GM12878 (cell line): Measurements from ENCODE around the gene LRRC3B. TPM values are rescaled to one million over a fixed set of nuclear protein-coding genes. Genes with fewer than 3 reads are reported as not detected.

Experiments used
- ATAC-seq: fragments of 200-7000 bp; cut with Tn5 transposase; 3 replicates; pipeline ENCODE4 v1.9.1; 2020; ENCODE audit warnings: mild to moderate bottlenecking, moderate library complexity
- Bru-seq: library from RNA; stranded (reverse); fragments of 400-500 nt; gene quantifications from one replicate; lab custom pipeline; 2021; lab: Mats Ljungman, UMichigan
- BruChase-seq, 2 experiments: library from RNA; stranded (reverse); fragments of 400-500 nt; gene quantifications; one replicate each; lab custom pipeline; 2021; lab: Mats Ljungman, UMichigan
- BruUV-seq: library from RNA; stranded (reverse); fragments of 400-500 nt; replicated peaks from 2 replicates; lab custom pipeline; 2021; lab: Mats Ljungman, UMichigan
- CTCF ChIA-PET: fragments of 300-600 bp; sonication (Branson Sonifier 250); formaldehyde crosslinking; extraction: SDS; loops from one replicate; lab custom pipeline; 2021; ENCODE audit warnings: inconsistent platforms; lab: Yijun Ruan, JAX
- POLR2A ChIA-PET: fragments of 350-600 bp; formaldehyde crosslinking; extraction: SDS; loops from one replicate; lab custom pipeline; 2021; ENCODE audit warnings: inconsistent platforms; lab: Charles Lee
- RAD21 ChIA-PET: fragments of 300-600 bp; sonication (Branson Sonifier 250); formaldehyde crosslinking; loops from one replicate; lab custom pipeline; 2023; ENCODE audit warnings: antibody characterized with exemption; ENCODE audit not compliant: unreplicated experiment; lab: Charles Lee
- SMC1A ChIA-PET: fragments of 300-600 bp; sonication (Branson Sonifier 250); formaldehyde crosslinking; loops from one replicate; lab custom pipeline; 2023; ENCODE audit not compliant: unreplicated experiment, uncharacterized antibody; lab: Charles Lee
- DNase-seq: peaks from one replicate; pipeline ENCODE4 v3.0.0-alpha.2; 2011; ENCODE audit warnings: low read depth, low spot score
- FAIRE-seq: peaks from 3 replicates; lab custom pipeline; 2011; peaks lifted over from hg19 to GRCh38; lab: Jason Lieb, UNC
- H2AFZ ChIP-seq: 2 replicates; pipeline ENCODE4 v1.6.0; 2011; ENCODE audit warnings: low read depth, low read length, control low read depth; ENCODE audit not compliant: control insufficient read depth
- H3K27ac ChIP-seq: 2 replicates; pipeline ENCODE4 v1.5.1; 2011; ENCODE audit warnings: control low read depth; ENCODE audit not compliant: control insufficient read depth, insufficient read depth
- H3K27me3 ChIP-seq, 2 experiments: replicated peaks in 1 of 2; 2 replicates each; pipeline versions ENCODE4 v1.6.0 to v1.6.1; 2011; ENCODE audit warnings: low read length in 1 of 2; ENCODE audit not compliant: control insufficient read depth in 2 of 2, insufficient read depth in 2 of 2
- H3K36me3 ChIP-seq, 2 experiments: 2 replicates each; pipeline ENCODE4 v1.5.1; 2011; ENCODE audit warnings: low read length in 1 of 2; ENCODE audit not compliant: control insufficient read depth in 2 of 2, insufficient read depth in 2 of 2
- H3K4me1 ChIP-seq: 2 replicates; pipeline ENCODE4 v1.6.1; 2011; ENCODE audit warnings: mild to moderate bottlenecking, low read length, moderate library complexity, mixed read lengths; ENCODE audit not compliant: control insufficient read depth, insufficient read depth
- H3K4me2 ChIP-seq: 2 replicates; pipeline ENCODE4 v1.6.0; 2011; ENCODE audit warnings: control low read depth; ENCODE audit not compliant: control insufficient read depth, insufficient read depth
- H3K4me3 ChIP-seq: fragments of 200-600 bp; sonication (generic); 2 replicates; pipeline ENCODE4 v1.5.1; 2016
- H3K79me2 ChIP-seq: 2 replicates; pipeline ENCODE4 v1.6.0; 2011; ENCODE audit warnings: low read length; ENCODE audit not compliant: control insufficient read depth, insufficient read depth
- H3K9ac ChIP-seq: 2 replicates; pipeline ENCODE4 v1.8.0; 2011; ENCODE audit warnings: low read length, control low read depth, mixed read lengths; ENCODE audit not compliant: control insufficient read depth, insufficient read depth
- H3K9me3 ChIP-seq: replicated peaks from 3 replicates; pipeline ENCODE4 v1.5.1; 2011; ENCODE audit warnings: mild to moderate bottlenecking, low read length; ENCODE audit not compliant: control insufficient read depth, insufficient read depth
- H4K20me1 ChIP-seq: 2 replicates; pipeline ENCODE4 v1.6.0; 2011; ENCODE audit not compliant: control insufficient read depth, insufficient read depth
- CHD1 ChIP-seq: IDR thresholded peaks from 2 replicates; pipeline ENCODE4 v1.6.1; 2012; ENCODE audit warnings: low read depth, low read length, improper control_type of control experiment
- CHD4 ChIP-seq: fragments of 200-600 bp; sonication (generic); IDR thresholded peaks from 2 replicates; pipeline ENCODE4 v1.6.1; 2016; ENCODE audit warnings: mild to moderate bottlenecking
- DPF2 ChIP-seq: fragments of 450-650 bp; IDR thresholded peaks from 2 replicates; pipeline ENCODE4 v1.6.1; 2017; ENCODE audit warnings: mild to moderate bottlenecking
- GATAD2B ChIP-seq: fragments of 450-650 bp; conservative IDR thresholded peaks from 2 replicates; pipeline ENCODE4 v1.6.1; 2017; ENCODE audit warnings: low read depth, mild to moderate bottlenecking, moderate library complexity
- HDGF ChIP-seq: fragments of 450-650 bp; IDR thresholded peaks from 2 replicates; pipeline ENCODE4 v1.6.1; 2016; ENCODE audit warnings: antibody characterized with exemption
- MXI1 ChIP-seq: fragments of 150-350 bp; IDR thresholded peaks from 2 replicates; pipeline ENCODE4 v1.6.1; 2011; ENCODE audit warnings: low read depth, mild to moderate bottlenecking, inconsistent platforms, low read length, improper control_type of control experiment
- MYC ChIP-seq: IDR thresholded peaks from 2 replicates; pipeline ENCODE4 v1.6.1; 2011; ENCODE audit warnings: mild to moderate bottlenecking, low read length, moderate library complexity, inconsistent platforms; ENCODE audit not compliant: insufficient read depth, insufficient replicate concordance, insufficient read length, severe bottlenecking
- NRF1 ChIP-seq: conservative IDR thresholded peaks from 2 replicates; pipeline ENCODE4 v1.6.1; 2011; ENCODE audit warnings: mild to moderate bottlenecking, low read depth, low read length, improper control_type of control experiment
- POLR2A ChIP-seq: IDR thresholded peaks from 2 replicates; pipeline ENCODE4 v1.6.1; 2011; ENCODE audit warnings: low read depth, mild to moderate bottlenecking, low read length
- RBBP5 ChIP-seq: fragments of 200-600 bp; sonication (generic); conservative IDR thresholded peaks from 2 replicates; pipeline ENCODE4 v1.6.1; 2016
- RFX5 ChIP-seq: IDR thresholded peaks from 2 replicates; pipeline ENCODE4 v1.6.1; 2011; ENCODE audit warnings: low read depth, low read length, improper control_type of control experiment
- SMARCA5 ChIP-seq: fragments of 450-650 bp; IDR thresholded peaks from 2 replicates; pipeline ENCODE4 v1.6.1; 2017; ENCODE audit warnings: mild to moderate bottlenecking
- SPI1 ChIP-seq: IDR thresholded peaks from 2 replicates; pipeline ENCODE4 v1.6.1; 2011; ENCODE audit warnings: low read depth, mild to moderate bottlenecking, low read length, moderate library complexity, borderline replicate concordance; ENCODE audit not compliant: insufficient read depth
- SREBF1 ChIP-seq: IDR thresholded peaks from 2 replicates; pipeline ENCODE4 v1.6.1; 2012; ENCODE audit warnings: mild to moderate bottlenecking, low read length
- SUPT20H ChIP-seq: IDR thresholded peaks from 2 replicates; pipeline ENCODE4 v1.6.1; 2011; ENCODE audit warnings: low read depth, mild to moderate bottlenecking, low read length, moderate library complexity, borderline replicate concordance; ENCODE audit not compliant: control insufficient read depth
- TCF12 ChIP-seq: IDR thresholded peaks from 2 replicates; pipeline ENCODE4 v1.6.1; 2011; ENCODE audit warnings: low read depth, mild to moderate bottlenecking, low read length
- ZNF384 ChIP-seq: IDR thresholded peaks from 2 replicates; pipeline ENCODE4 v1.6.1; 2012; ENCODE audit warnings: low read depth, mild to moderate bottlenecking, low read length, improper control_type of control experiment, borderline replicate concordance
- WGBS: methylation state at CpG from one replicate; pipeline ENCODE4 v1.1.6; 2016; ENCODE audit warnings: low lambda C conversion rate; ENCODE audit not compliant: insufficient replicate concordance, insufficient coverage; ENCODE audit errors: missing lambda C conversion rate; 5-methylcytosine and 5-hydroxymethylcytosine counted together
- in situ Hi-C: fragments of 300-500 bp; cut with MboI; formaldehyde crosslinking; loops from 9 replicates; pipeline ENCODE4 v1.14.3; 2018; ENCODE audit warnings: mixed read lengths
- intact Hi-C: fragments of 100-400 bp; cut with micrococcal nuclease; formaldehyde crosslinking; loops from one replicate; pipeline ENCODE4 v1.14.2; 2022; ENCODE audit not compliant: unreplicated experiment
- long read RNA-seq, 2 experiments: library from polyadenylated mRNA; unstranded; transcript quantifications; one replicate each; pipeline ENCODE4 v2.0.0, GENCODE V29; 2019 to 2020
- polyA minus RNA-seq, 3 experiments: library from RNA; depleted of rRNA, polyadenylated mRNA; stranded (reverse); fragments of >200 nt; gene quantifications; 2 replicates each; pipeline ENCODE4 v1.2.3, GENCODE V29; 2011
- polyA plus RNA-seq, 11 experiments: library from polyadenylated mRNA; depleted of rRNA in 4 of 11; unstranded in 6 of 11; stranded (reverse) in 5 of 11; fragments of >200 nt; fragmentation: Nextera tagmentation in 4 of 11; fragmentation: Illumina TruSeq in 1 of 11; extraction: Ambion mirVana in 4 of 11; extraction: Trizol in 1 of 11; gene quantifications; 1 replicate in 1 of 11; 2 replicates in 10 of 11; pipeline versions ENCODE4 v1.2.1 to v1.2.3, GENCODE V29; 2011 to 2016; ENCODE audit warnings: inconsistent platforms in 2 of 11, missing spikeins in 2 of 11, low read depth in 1 of 11
- total RNA-seq, 4 experiments: library from RNA; depleted of rRNA in 3 of 4; stranded (reverse); fragments of >200 nt in 3 of 4; fragmentation: Illumina TruSeq in 1 of 4; extraction: Trizol in 1 of 4; gene quantifications; 2 replicates each; pipeline versions ENCODE4 v1.2.1 to v1.2.3, GENCODE V29; 2013 to 2021

LRRC3B gene
- total RNA-seq (2013; cell fraction: nucleolus; rRNA removed), result not detected in 2 replicates
- total RNA-seq (2014; rRNA removed) (not detected in 2 replicates), total RNA-seq (2014; rRNA removed; fragmentation: Illumina TruSeq; extraction: Trizol) (not detected in 2 replicates), total RNA-seq (2021) (not detected in 2 replicates), polyA plus RNA-seq (2011; rRNA removed) (not detected in 2 replicates), polyA plus RNA-seq (2014; fragmentation: Illumina TruSeq; extraction: Trizol) (not detected in 2 replicates), polyA plus RNA-seq (2014; fragmentation: Nextera tagmentation; extraction: Ambion mirVana) (not detected), polyA plus RNA-seq (2014; rRNA removed) (not detected in 2 replicates), polyA plus RNA-seq (2016; fragmentation: Nextera tagmentation; extraction: Ambion mirVana) (not detected), polyA minus RNA-seq (2011; rRNA and poly(A)+ RNA removed) (not detected in 2 replicates), Bru-seq, nascent RNA (percentile 2 among the genes with signal in this experiment), BruChase-seq, experiment 1, labeled RNA remaining after a 6-hour chase (not detected), BruChase-seq, experiment 2, labeled RNA remaining after a 2-hour chase (not detected)
- not detected for polyA plus RNA-seq (2011; ENCODE audit: low read depth)
- not detected in 2 replicates for polyA plus RNA-seq (2011; cell fraction: cytosol; rRNA removed)
- not detected in 2 replicates for polyA plus RNA-seq (2011; cell fraction: nucleus; rRNA removed)
- not detected in 2 replicates for polyA plus RNA-seq (2012)
- polyA minus RNA-seq (2011; cell fraction: cytosol; rRNA and poly(A)+ RNA removed), result not detected in 2 replicates
- polyA minus RNA-seq (2011; cell fraction: nucleus; rRNA and poly(A)+ RNA removed), result not detected in 2 replicates
- long read RNA-seq, experiment 1, result 0 reads
- long read RNA-seq, experiment 2, result 0 reads

GRCh38 chr3:26622621-26623418 lies at the start of gene LRRC3B:
LRRC3B (plus strand) TSS chr3:26622772; CDS start chr3:26709673, 86,901 bp downstream.
- FAIRE-seq, result no peak
- 51% methylated on average over 55 of the region's 72 CpGs for WGBS
- no peak within 1 kb of the TSS for H3K4me3 ChIP-seq
- intact Hi-C loops, result no loop called here
- no peak for DNase-seq
- SMC1A ChIA-PET, result interaction anchor here (1.2 kb wide), 1 partner anchor 10 kb away, joined by 3 read pairs; no protein-coding TSS in a partner anchor
- RAD21 ChIA-PET, result no interaction called here
- ATAC-seq, result no peak
- H3K36me3 ChIP-seq, result no peaks in the 10 kb centered on the region
- CTCF ChIA-PET, result no interaction called here
- in situ Hi-C loops, result no loop called here
- no peak within 1 kb of the TSS for H2AFZ ChIP-seq
- no peak for TF ChIP-seq HDGF
- H3K9me3 ChIP-seq, result no peaks in the 10 kb centered on the region
- H4K20me1 ChIP-seq, result no peaks in the 10 kb centered on the region
- no peak within 1 kb of the TSS for H3K27ac ChIP-seq
- H3K27me3 ChIP-seq, result peaks cover 0 to 3% of the 10 kb centered on the region in 2 experiments; a peak in 3 of 4 replicates
- no peak within 1 kb of the TSS for H3K4me2 ChIP-seq
- BruUV-seq, result no TSS peak
- H3K9ac ChIP-seq, result no peak within 1 kb of the TSS
- POLR2A ChIA-PET, result no interaction called here
- H3K79me2 ChIP-seq, result no peaks in the 10 kb centered on the region
- H3K4me1 ChIP-seq, result no peaks in the 10 kb centered on the region

DNA sequence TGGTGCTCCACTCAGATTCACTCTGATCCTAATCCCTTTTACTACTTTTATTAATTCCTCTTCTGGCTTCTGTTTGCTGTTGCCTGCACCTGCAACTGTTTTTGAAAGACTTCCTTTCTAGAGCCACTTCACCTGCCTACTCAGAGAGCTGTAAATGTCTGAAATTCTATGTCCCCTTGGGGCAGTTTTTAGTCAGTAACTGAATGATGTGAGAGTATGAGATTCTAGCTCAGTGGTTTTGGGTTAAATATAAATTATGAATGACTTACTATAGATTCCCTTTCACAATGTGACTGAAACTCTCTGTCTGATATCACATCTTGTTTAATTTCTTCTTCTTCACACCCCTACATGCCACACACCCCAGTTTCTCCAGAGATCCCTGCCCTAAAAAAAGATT lies 47.8 kb upstream of the LRRC3B start:
- intact Hi-C loops, result no loop called here
- TF ChIP-seq CHD4 (no peak), NRF1 (no peak), POLR2A (no peak), TCF12 (no peak), RFX5 (no peak), ZNF384 (no peak), DPF2 (no peak), SPI1 (no peak), SMARCA5 (no peak), MXI1 (no peak), SUPT20H (no peak), CHD1 (no peak), GATAD2B (no peak), SREBF1 (no peak), MYC (no peak), RBBP5 (no peak)

More for the DNA sequence above, 47.8 kb upstream of the LRRC3B start:
- no peaks in the 10 kb centered on the region for H3K4me1 ChIP-seq
- H3K79me2 ChIP-seq, result no peaks in the 10 kb centered on the region
- BruUV-seq, result no TSS peak
- no peaks in the 10 kb centered on the region for H4K20me1 ChIP-seq
- DNase-seq (no peak), ATAC-seq (no peak), FAIRE-seq (no peak)
- H3K9ac ChIP-seq, result no peak overlapping the region
- ChIA-PET RAD21 (no interaction called here), CTCF (no interaction called here), POLR2A (no interaction called here), SMC1A (no interaction called here)
- in situ Hi-C loops, result no loop called here
- no peaks in the 10 kb centered on the region for H3K27me3 ChIP-seq
- no peak overlapping the region for H2AFZ ChIP-seq
- H3K4me2 ChIP-seq, result no peak overlapping the region
- no peaks in the 10 kb centered on the region for H3K9me3 ChIP-seq
- no peak overlapping the region for H3K4me3 ChIP-seq
- H3K36me3 ChIP-seq, result no peaks in the 10 kb centered on the region
- no peak overlapping the region for H3K27ac ChIP-seq
